Measurements from ENCODE around the gene BPIFA1. TPM values are rescaled to one million over a fixed set of nuclear protein-coding genes. Genes with fewer than 3 reads are reported as not detected.

Gene BPIFA1
- total RNA-seq, 2 experiments from 2014 or later, result not detected

- peaks cover 6% of the 10 kb centered on the region for H3K27me3 Mint-ChIP-seq
- no peaks in the 10 kb centered on the region for H3K4me1 Mint-ChIP-seq
- intact Hi-C loops (cut with DNase I, micrococcal nuclease), result loop anchor here in 1 of 2 experiments (10.0 kb wide), 1 partner anchor 65 kb away; the partner anchor contains the start of gene BPIFA3
- ChIA-PET POLR2A (no interaction called here), CTCF (no interaction called here)
- ATAC-seq (no peak), DNase-seq (no peak)
- no peaks in the 10 kb centered on the region for H3K9me3 Mint-ChIP-seq (ENCODE audit: low read depth)
- no peaks in the 10 kb centered on the region for H3K36me3 Mint-ChIP-seq (ENCODE audit: low read depth)
- H3K4me3 Mint-ChIP-seq, result no peak overlapping the region
- no peak overlapping the region for H3K27ac Mint-ChIP-seq
Observed at GRCh38 chr20:33280000-33280680, 44.3 kb downstream of the BPIFA1 start.

GRCh38 chr20:33280775-33281174 lies 45.0 kb downstream of the BPIFA1 start:
- H3K27me3 Mint-ChIP-seq, result peaks cover 7% of the 10 kb centered on the region
- H3K4me1 Mint-ChIP-seq, result no peaks in the 10 kb centered on the region
- POLR2A ChIA-PET, result no interaction called here

GRCh38 chr20:33281550-33282146 lies 45.9 kb downstream of the BPIFA1 start:
- DNase-seq (no peak), ATAC-seq (no peak)
- Mint-ChIP-seq H3K27me3 (peaks cover 7% of the 10 kb centered on the region), H3K4me1 (no peaks in the 10 kb centered on the region), H3K4me3 (no peak overlapping the region), H3K27ac (no peak overlapping the region), H3K9me3 (ENCODE audit: low read depth) (no peaks in the 10 kb centered on the region), H3K36me3 (ENCODE audit: low read depth) (no peaks in the 10 kb centered on the region)
- CTCF ChIA-PET, result interaction anchor here (0.6 to 1.1 kb wide), 2 partner anchors 11 to 25 kb away, joined by 3 to 5 read pairs; no protein-coding TSS in a partner anchor
- intact Hi-C loops (cut with DNase I, micrococcal nuclease), result no loop called here
- POLR2A ChIA-PET, result no interaction called here

More at GRCh38 chr20:33280775-33281174, 45.0 kb downstream of the BPIFA1 start:
- H3K9me3 Mint-ChIP-seq (ENCODE audit: low read depth), result no peaks in the 10 kb centered on the region
- intact Hi-C loops (cut with DNase I, micrococcal nuclease), result no loop called here
- no peak for DNase-seq
- no peaks in the 10 kb centered on the region for H3K36me3 Mint-ChIP-seq (ENCODE audit: low read depth)
- CTCF ChIA-PET, result interaction anchor here (0.6 kb wide), 1 partner anchor 380 kb away, joined by 4 read pairs; no protein-coding TSS in a partner anchor
- no peak overlapping the region for H3K27ac Mint-ChIP-seq
- no peak for ATAC-seq
- no peak overlapping the region for H3K4me3 Mint-ChIP-seq

GRCh38 chr20:33282196-33282934 lies 46.6 kb downstream of the BPIFA1 start:
- H3K27me3 Mint-ChIP-seq, result peaks cover 6% of the 10 kb centered on the region
- intact Hi-C loops (cut with DNase I, micrococcal nuclease), result no loop called here
- POLR2A ChIA-PET, result no interaction called here

GRCh38 chr20:33282991-33283555 lies 47.3 kb downstream of the BPIFA1 start, which contains the start of gene BPIFB1:
BPIFB1 (plus strand) TSS chr20:33283214; CDS start chr20:33286074, 2,860 bp downstream.
- POLR2A ChIA-PET, result no interaction called here
- Mint-ChIP-seq H3K4me3 (no peak within 1 kb of the TSS), H3K27ac (no peak within 1 kb of the TSS), H3K27me3 (peaks cover 4% of the 10 kb centered on the region), H3K9me3 (ENCODE audit: low read depth) (no peaks in the 10 kb centered on the region), H3K36me3 (ENCODE audit: low read depth) (no peaks in the 10 kb centered on the region), H3K4me1 (no peaks in the 10 kb centered on the region)
- intact Hi-C loops (cut with DNase I, micrococcal nuclease), result no loop called here
- ATAC-seq (no peak), DNase-seq (no peak)
- CTCF ChIA-PET, result interaction anchor here (0.9 kb wide), 1 partner anchor 13 kb away, joined by 3 read pairs; no protein-coding TSS in a partner anchor

More at GRCh38 chr20:33282196-33282934, 46.6 kb downstream of the BPIFA1 start:
- no peak for DNase-seq
- Mint-ChIP-seq H3K9me3 (ENCODE audit: low read depth) (no peaks in the 10 kb centered on the region), H3K4me3 (no peak overlapping the region), H3K4me1 (no peaks in the 10 kb centered on the region), H3K27ac (no peak overlapping the region), H3K36me3 (ENCODE audit: low read depth) (no peaks in the 10 kb centered on the region)
- ATAC-seq, result no peak
- CTCF ChIA-PET, result interaction anchor here (0.9 to 1.1 kb wide), 2 partner anchors 10 to 14 kb away, joined by 3 to 5 read pairs; no protein-coding TSS in a partner anchor

GRCh38 chr20:33284284-33284683 lies 48.5 kb downstream of the BPIFA1 start:
- ATAC-seq, result no peak
- intact Hi-C loops (cut with DNase I, micrococcal nuclease), result no loop called here
- Mint-ChIP-seq H3K36me3 (ENCODE audit: low read depth) (no peaks in the 10 kb centered on the region), H3K9me3 (ENCODE audit: low read depth) (no peaks in the 10 kb centered on the region), H3K4me3 (no peak overlapping the region), H3K27me3 (peaks cover 4% of the 10 kb centered on the region), H3K4me1 (no peaks in the 10 kb centered on the region), H3K27ac (no peak overlapping the region)
- DNase-seq, result no peak
- CTCF ChIA-PET, result interaction anchor here (0.7 to 1.4 kb wide), 3 partner anchors 15 to 21 kb away, joined by 3 to 5 read pairs (median 3); no protein-coding TSS in a partner anchor
- POLR2A ChIA-PET, result no interaction called here

GRCh38 chr20:33284937-33285336 lies 49.1 kb downstream of the BPIFA1 start:
- H3K27ac Mint-ChIP-seq, result no peak overlapping the region
- DNase-seq (no peak), ATAC-seq (no peak)
- H3K36me3 Mint-ChIP-seq (ENCODE audit: low read depth), result no peaks in the 10 kb centered on the region
- H3K4me1 Mint-ChIP-seq, result no peaks in the 10 kb centered on the region
- no peaks in the 10 kb centered on the region for H3K9me3 Mint-ChIP-seq (ENCODE audit: low read depth)
- intact Hi-C loops (cut with DNase I, micrococcal nuclease), result no loop called here
- ChIA-PET POLR2A (no interaction called here), CTCF (interaction anchor here (0.8 to 1.6 kb wide), 4 partner anchors 10 to 23 kb away, joined by 3 to 5 read pairs (median 4); no protein-coding TSS in a partner anchor)
- no peak overlapping the region for H3K4me3 Mint-ChIP-seq
- peaks cover 4% of the 10 kb centered on the region for H3K27me3 Mint-ChIP-seq

GRCh38 chr20:33285861-33286495 lies 50.2 kb downstream of the BPIFA1 start:
- H3K36me3 Mint-ChIP-seq (ENCODE audit: low read depth), result no peaks in the 10 kb centered on the region
- H3K4me3 Mint-ChIP-seq, result no peak overlapping the region
- no peak for DNase-seq
- intact Hi-C loops (cut with DNase I, micrococcal nuclease), result no loop called here
- H3K9me3 Mint-ChIP-seq (ENCODE audit: low read depth), result no peaks in the 10 kb centered on the region
- ChIA-PET CTCF (interaction anchor here (1.1 to 1.6 kb wide), 2 partner anchors 9 to 24 kb away, joined by 3 to 4 read pairs; no protein-coding TSS in a partner anchor), POLR2A (no interaction called here)
- H3K27me3 Mint-ChIP-seq, result peaks cover 4% of the 10 kb centered on the region
- H3K27ac Mint-ChIP-seq, result no peak overlapping the region
- no peak for ATAC-seq
- H3K4me1 Mint-ChIP-seq, result no peaks in the 10 kb centered on the region

GRCh38 chr20:33287884-33288283 lies 52.1 kb downstream of the BPIFA1 start:
- intact Hi-C loops (cut with DNase I, micrococcal nuclease), result no loop called here
- POLR2A ChIA-PET, result no interaction called here
- CTCF ChIA-PET, result interaction anchor here (1.0 to 2.8 kb wide), 4 partner anchors 12 to 24 kb away, joined by 3 to 15 read pairs (median 5); no protein-coding TSS in a partner anchor
- Mint-ChIP-seq H3K4me1 (no peaks in the 10 kb centered on the region), H3K27ac (no peak overlapping the region), H3K9me3 (ENCODE audit: low read depth) (no peaks in the 10 kb centered on the region), H3K27me3 (peaks cover 4% of the 10 kb centered on the region), H3K36me3 (ENCODE audit: low read depth) (no peaks in the 10 kb centered on the region), H3K4me3 (no peak overlapping the region)
- DNase-seq (no peak), ATAC-seq (no peak)

GRCh38 chr20:33290852-33291251 lies 55.1 kb downstream of the BPIFA1 start:
- ATAC-seq, result no peak
- Mint-ChIP-seq H3K9me3 (ENCODE audit: low read depth) (no peaks in the 10 kb centered on the region), H3K4me1 (no peaks in the 10 kb centered on the region), H3K27ac (no peak overlapping the region), H3K36me3 (ENCODE audit: low read depth) (no peaks in the 10 kb centered on the region), H3K4me3 (no peak overlapping the region), H3K27me3 (no peaks in the 10 kb centered on the region)
- CTCF ChIA-PET, result no interaction called here
- DNase-seq, result no peak
- intact Hi-C loops (cut with DNase I, micrococcal nuclease), result no loop called here
- POLR2A ChIA-PET, result no interaction called here

- no peak overlapping the region for H3K4me3 Mint-ChIP-seq
- no peak overlapping the region for H3K27ac Mint-ChIP-seq
- ATAC-seq (no peak), DNase-seq (no peak)
- H3K4me1 Mint-ChIP-seq, result no peaks in the 10 kb centered on the region
- POLR2A ChIA-PET, result no interaction called here
- H3K27me3 Mint-ChIP-seq, result no peaks in the 10 kb centered on the region
- H3K36me3 Mint-ChIP-seq (ENCODE audit: low read depth), result no peaks in the 10 kb centered on the region
- CTCF ChIA-PET, result interaction anchor here (0.6 to 3.9 kb wide), 2 partner anchors 29 to 156 kb away, joined by 4 to 15 read pairs; no protein-coding TSS in a partner anchor
- intact Hi-C loops (cut with DNase I, micrococcal nuclease), result no loop called here
- H3K9me3 Mint-ChIP-seq (ENCODE audit: low read depth), result no peaks in the 10 kb centered on the region
Observed at GRCh38 chr20:33291416-33291815, 55.6 kb downstream of the BPIFA1 start.

Data from activated CD4-positive, alpha-beta T cell treated with anti-CD3 and anti-CD28 coated beads for 36 hours (primary cell).